HL-60 (cell line): ENCODE measurements around the gene CNTNAP2.

Experiments
- POLR2AphosphoS5 ChIP-seq: IDR thresholded peaks from 2 replicates; pipeline ENCODE4 v1.6.1; 2012; ENCODE audit warnings: low read depth
- SPI1 ChIP-seq: IDR thresholded peaks from 2 replicates; pipeline ENCODE4 v1.6.1; 2012; ENCODE audit warnings: low read depth, mild to moderate bottlenecking, borderline replicate concordance
- TF ChIP-seq, protein P1 (sequence below): IDR thresholded peaks from one replicate; pipeline ENCODE4 v1.5.1; 2011; ENCODE audit warnings: low read length, control low read depth, inconsistent platforms; ENCODE audit not compliant: insufficient read depth
- TF ChIP-seq, protein P2 (sequence below): IDR thresholded peaks from 2 replicates; pipeline ENCODE4 v1.6.1; 2012; ENCODE audit warnings: low read depth; ENCODE audit not compliant: insufficient replicate concordance

DNA sequence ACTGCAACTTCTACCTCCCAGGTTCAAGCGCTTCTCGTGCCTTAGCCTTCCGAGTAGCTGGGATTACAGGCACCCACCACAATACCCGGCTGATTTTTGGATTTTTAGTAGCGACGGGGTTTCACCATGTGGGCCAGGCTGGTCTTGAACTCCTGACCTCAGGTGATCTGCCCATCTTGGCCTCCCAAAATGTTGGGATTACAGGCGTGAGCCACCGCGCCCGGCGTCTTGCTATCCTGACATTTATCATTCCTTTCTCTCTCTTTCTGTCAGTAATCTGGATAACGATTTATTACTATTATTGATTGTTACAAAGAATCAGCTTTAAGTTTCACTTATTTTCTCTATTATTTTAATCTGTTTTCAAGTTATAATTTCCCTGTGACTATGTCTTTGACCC lies 548.4 kb downstream of the CNTNAP2 start:
- TF ChIP-seq, protein P1, sequence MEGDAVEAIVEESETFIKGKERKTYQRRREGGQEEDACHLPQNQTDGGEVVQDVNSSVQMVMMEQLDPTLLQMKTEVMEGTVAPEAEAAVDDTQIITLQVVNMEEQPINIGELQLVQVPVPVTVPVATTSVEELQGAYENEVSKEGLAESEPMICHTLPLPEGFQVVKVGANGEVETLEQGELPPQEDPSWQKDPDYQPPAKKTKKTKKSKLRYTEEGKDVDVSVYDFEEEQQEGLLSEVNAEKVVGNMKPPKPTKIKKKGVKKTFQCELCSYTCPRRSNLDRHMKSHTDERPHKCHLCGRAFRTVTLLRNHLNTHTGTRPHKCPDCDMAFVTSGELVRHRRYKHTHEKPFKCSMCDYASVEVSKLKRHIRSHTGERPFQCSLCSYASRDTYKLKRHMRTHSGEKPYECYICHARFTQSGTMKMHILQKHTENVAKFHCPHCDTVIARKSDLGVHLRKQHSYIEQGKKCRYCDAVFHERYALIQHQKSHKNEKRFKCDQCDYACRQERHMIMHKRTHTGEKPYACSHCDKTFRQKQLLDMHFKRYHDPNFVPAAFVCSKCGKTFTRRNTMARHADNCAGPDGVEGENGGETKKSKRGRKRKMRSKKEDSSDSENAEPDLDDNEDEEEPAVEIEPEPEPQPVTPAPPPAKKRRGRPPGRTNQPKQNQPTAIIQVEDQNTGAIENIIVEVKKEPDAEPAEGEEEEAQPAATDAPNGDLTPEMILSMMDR: no peak
- TF ChIP-seq, protein P2, sequence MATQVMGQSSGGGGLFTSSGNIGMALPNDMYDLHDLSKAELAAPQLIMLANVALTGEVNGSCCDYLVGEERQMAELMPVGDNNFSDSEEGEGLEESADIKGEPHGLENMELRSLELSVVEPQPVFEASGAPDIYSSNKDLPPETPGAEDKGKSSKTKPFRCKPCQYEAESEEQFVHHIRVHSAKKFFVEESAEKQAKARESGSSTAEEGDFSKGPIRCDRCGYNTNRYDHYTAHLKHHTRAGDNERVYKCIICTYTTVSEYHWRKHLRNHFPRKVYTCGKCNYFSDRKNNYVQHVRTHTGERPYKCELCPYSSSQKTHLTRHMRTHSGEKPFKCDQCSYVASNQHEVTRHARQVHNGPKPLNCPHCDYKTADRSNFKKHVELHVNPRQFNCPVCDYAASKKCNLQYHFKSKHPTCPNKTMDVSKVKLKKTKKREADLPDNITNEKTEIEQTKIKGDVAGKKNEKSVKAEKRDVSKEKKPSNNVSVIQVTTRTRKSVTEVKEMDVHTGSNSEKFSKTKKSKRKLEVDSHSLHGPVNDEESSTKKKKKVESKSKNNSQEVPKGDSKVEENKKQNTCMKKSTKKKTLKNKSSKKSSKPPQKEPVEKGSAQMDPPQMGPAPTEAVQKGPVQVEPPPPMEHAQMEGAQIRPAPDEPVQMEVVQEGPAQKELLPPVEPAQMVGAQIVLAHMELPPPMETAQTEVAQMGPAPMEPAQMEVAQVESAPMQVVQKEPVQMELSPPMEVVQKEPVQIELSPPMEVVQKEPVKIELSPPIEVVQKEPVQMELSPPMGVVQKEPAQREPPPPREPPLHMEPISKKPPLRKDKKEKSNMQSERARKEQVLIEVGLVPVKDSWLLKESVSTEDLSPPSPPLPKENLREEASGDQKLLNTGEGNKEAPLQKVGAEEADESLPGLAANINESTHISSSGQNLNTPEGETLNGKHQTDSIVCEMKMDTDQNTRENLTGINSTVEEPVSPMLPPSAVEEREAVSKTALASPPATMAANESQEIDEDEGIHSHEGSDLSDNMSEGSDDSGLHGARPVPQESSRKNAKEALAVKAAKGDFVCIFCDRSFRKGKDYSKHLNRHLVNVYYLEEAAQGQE: no peak
- no peak for TF ChIP-seq SPI1
- TF ChIP-seq POLR2AphosphoS5: no peak
